Stimulated activated CD8-positive, alpha-beta memory T cell treated with anti-CD3 and anti-CD28 coated beads, Interleukin-7, amount 100 ng/mL, for 48 hours (primary cell): ENCODE measurements around the gene LPP.
"Not testable (repeated sequence)": the region's sequence is repeated elsewhere in the genome, so short reads cannot be mapped to it uniquely, and the experiment has no call there.

Source experiments
- DNase-seq, 2 donors: peaks; one replicate each; pipeline ENCODE4 v3.0.0-alpha.2; 2020; ENCODE audit warnings: low read depth in 1 of 2; ENCODE audit errors: extremely low read depth in 1 of 2

LPP gene

GRCh38 chr3:188684276-188684675 lies 530.3 kb downstream of the LPP start:
- DNase-seq: no peak

DNA sequence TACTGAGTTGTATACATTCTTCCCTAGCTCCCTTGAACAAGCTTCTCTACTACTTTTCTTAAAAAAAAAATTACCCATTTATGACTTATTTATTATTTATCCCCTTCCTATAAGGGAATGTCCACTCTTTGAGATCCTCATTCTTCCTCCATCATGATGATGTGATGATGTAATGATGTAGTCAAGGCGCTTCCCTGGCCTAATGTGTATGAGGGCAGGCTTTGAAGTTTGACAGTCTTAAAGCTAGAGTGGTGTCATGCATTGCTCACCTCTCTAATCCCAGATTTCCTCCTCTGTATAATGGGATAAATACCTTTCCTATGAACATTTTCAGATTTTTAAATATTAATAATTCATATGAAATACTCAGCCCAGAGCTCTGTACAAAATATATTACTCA lies 531.8 kb downstream of the LPP start:
- DNase-seq: no peak

DNA sequence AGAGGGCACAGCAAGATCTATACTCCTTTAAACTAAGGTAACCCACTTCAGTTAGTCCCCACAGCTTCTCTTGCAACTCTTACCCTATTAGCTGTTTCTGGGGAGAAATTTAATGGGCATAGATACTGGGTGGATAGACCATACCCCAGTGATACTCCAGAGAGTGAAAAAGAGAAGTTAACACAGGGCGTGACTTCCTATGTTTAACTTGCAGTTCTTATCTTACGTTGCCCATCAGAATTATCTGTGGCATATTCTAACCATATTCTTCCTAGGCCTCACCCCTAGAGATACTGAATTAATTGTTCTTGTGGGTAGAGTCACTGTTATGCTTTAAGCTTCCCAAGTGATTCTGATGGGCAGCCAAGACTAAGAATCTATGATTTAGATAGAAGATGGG lies 532.4 kb downstream of the LPP start:
- no peak for DNase-seq

DNA sequence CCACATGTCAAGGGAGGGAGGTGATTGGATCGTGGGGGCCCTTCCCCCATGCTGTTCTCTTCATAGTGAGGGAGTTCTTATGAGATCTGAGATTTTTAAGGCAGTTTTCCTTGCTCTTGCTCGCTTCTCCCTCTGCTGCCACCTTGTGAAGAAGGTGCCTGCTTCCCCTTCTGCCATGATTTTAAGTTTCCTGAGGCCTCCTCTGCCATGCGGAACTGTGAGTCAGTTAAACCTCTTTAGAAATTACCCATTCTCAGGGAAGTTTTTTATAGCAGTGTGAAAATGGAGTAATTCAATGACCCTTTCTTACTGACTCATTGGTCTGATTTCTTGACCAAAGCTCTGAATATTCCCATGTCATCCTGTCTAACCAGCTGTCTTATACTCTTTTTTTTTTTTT lies 533.4 kb downstream of the LPP start:
- DNase-seq: no peak

GRCh38 chr3:188689101-188689574 lies 535.2 kb downstream of the LPP start:
- no peak for DNase-seq

GRCh38 chr3:188690064-188690463 lies 536.1 kb downstream of the LPP start:
- no peak for DNase-seq

DNA sequence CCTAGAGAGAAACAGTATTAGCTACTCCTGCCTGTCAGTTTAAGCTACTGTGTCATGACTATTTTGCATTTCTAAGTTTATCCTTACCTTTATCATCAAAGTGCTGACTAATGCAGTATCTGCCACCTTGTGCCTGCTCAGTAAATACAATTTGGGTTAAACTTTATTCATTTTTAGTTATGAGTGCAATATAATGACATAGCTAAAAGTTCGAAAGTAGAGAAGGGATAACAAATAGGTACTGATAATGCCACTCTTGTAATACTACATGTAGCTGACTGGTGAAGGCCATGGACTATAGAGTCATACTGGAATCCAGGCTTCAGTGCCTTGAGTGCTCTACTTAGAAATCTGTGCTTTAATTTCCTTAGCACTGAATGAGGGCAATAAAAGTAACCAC lies 537.0 kb downstream of the LPP start:
- no peak for DNase-seq

DNA sequence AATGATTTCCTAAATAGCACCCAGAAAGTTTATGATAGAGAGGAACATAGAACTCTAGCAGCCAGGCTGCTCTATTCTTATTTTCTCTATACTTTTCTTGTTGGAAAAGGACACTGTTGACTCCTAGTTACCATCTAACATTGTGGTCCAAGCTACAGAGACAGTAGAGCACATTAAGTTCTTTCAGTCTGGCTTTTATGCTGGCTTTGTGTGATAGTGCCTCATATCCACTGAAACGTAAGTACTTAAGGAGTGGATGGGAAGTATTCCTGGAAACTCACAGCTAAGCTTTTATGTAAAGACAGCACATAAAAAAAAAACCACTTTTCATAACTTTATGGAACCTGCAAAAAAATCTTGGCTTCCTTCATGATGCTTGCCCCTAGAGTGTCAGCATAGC lies 537.7 kb downstream of the LPP start:
- DNase-seq: no peak

- DNase-seq: no peak
These were observed 538.7 kb downstream of the LPP start for GRCh38 chr3:188692700-188693099.

GRCh38 chr3:188693435-188693834 lies 539.5 kb downstream of the LPP start:
- no peak for DNase-seq

GRCh38 chr3:188695241-188695640 lies 541.3 kb downstream of the LPP start:
- no peak for DNase-seq

DNA sequence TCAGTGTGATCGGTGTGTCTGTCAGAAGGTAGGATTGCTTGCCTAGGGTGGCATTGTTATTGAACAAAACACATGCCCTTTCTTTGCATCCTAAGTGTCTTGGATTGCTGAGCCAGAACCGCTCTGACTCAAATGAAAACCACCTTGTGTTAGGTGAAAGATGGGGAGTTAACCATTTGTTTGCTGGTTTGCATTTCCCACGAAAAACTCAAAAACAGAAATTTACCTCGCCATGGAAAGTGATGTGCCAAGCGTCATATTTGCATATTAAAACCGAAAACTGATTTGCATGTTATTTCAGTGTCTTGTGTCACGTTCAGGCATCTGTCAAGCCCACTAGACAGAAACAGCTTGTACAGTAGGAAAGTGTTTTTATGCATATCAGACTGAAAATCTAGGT lies 543.2 kb downstream of the LPP start:
- DNase-seq: no peak

GRCh38 chr3:188698436-188698835 lies 544.5 kb downstream of the LPP start:
- no peak for DNase-seq

- DNase-seq: no peak
These were observed 546.5 kb downstream of the LPP start for GRCh38 chr3:188700501-188700900.

DNA sequence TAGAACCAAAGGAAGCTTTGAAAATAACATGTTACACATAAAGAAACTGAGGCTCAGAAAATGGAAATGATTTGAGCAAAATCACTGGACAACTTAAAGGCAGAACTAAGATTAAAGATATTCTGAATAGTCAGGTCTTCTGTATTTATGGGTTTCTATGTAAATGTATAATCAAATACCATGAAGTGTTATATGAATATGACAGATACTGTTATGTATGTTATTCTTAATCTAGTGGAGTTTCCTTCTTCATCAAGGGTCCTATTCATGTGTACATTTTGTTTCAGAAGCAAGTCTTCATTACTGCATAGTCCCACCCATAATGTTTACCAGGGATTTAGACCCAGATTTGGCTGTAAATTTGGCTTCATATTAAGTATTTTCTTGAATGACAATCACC lies 547.0 kb downstream of the LPP start:
- DNase-seq: no peak

DNA sequence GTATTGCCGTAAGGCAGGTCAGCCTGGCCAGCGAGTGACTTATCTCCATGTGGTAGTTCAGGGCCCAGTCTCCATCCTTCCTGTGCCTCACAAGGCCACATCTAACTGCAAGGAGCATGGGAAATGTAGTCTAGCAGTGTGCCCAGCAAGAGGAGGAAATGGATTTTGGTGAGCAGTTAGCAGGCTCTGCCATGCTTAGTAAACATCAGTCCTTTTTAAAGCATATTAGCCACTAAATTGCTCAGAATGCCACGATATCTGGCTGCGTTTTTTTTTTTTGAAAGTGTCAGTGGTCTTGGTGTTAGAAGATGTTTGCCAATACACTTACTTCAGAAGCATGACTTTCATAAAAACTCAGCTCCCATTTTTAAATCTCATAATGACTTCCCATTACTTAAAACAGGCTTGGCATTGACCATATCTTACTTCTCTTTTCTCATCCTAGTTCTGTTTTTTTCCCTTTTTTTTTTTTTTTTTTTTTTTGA lies 547.6 kb downstream of the LPP start:
- no peak for DNase-seq

DNA sequence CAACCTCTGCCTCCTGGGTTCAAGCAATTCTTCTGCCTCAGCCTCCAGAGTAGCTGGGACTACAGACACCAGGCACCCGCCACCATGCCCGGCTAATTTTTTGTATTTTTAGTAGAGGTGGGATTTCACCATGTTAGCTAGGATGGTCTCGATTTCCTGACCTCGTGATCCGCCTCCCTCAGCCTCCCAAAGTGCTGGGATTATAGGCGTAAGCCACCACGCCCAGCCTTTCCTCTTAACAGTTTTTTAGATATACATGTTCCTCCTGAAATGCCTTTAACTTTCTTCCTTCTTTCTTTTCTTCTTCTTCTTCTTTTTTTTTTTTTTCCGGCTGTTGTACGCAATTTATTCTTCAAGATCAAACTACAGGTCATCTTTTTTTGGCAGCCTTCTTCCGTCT lies 548.1 kb downstream of the LPP start:
- DNase-seq: not testable (repeated sequence)

GRCh38 chr3:188706176-188706575 lies 552.2 kb downstream of the LPP start:
- no peak for DNase-seq

GRCh38 chr3:188706599-188706998 lies 552.6 kb downstream of the LPP start:
- DNase-seq: no peak

DNA sequence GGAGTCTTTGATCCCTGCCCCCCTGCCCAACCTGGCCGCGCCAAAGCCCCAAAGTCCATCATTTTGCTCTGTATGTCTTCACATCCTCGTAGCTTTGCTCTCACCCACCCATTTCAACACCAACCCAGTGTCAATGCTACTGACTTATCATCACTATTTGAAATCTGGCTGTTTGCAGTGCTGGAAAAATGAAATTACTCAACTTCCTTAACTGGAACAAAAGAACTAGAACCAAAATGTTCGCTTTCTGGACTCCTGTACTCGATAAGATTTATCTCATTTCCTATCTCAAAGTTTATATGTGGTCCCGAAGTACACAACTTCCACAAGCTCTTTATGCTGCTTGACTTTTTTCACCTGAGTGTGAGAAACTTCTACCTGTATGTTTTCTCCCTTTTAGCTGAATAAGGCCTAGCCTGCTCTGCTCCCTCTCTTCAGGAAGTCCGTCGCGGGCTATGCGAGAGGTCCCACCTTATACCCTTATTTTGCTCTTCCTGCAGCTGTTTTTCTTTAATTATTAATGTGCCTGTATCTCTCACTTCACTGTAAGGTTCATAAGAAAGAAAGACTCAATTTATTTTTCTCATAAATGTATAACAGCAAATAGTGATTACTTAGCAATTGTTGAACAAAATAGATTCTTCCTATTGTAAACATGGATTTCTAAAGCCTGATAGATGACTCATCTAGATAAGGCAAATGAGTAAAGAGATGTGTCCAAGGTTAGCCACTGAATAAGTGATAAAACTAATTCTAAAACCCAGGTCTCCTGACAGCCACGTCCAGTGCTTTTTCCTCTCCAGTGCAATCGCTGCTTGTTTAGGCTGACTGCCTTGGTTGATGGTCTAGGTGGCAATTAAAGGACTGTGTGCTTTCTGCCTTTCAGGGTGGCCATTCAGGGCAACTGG lies 553.7 kb downstream of the LPP start:
- DNase-seq: no peak

GRCh38 chr3:188711881-188712247 lies 557.9 kb downstream of the LPP start:
- no peak for DNase-seq

GRCh38 chr3:188712248-188712924 lies 558.4 kb downstream of the LPP start:
- no peak for DNase-seq
